Astrocyte (in vitro differentiated cells and primary cell): Measurements from ENCODE around the gene CFAP70. TPM values are rescaled to one million over a fixed set of nuclear protein-coding genes. Genes with fewer than 3 reads are reported as not detected.

ENCODE experiments used
- DNase-seq: peaks from one replicate; pipeline ENCODE4 v3.0.0-alpha.2; 2010; ENCODE audit warnings: low read depth
- FAIRE-seq: peaks from 2 replicates; lab custom pipeline; 2011; peaks lifted over from hg19 to GRCh38; lab: Jason Lieb, UNC
- H2AFZ ChIP-seq: 2 replicates; pipeline ENCODE4 v1.6.0; 2012; ENCODE audit warnings: low read depth, low read length, inconsistent platforms
- H3K27ac ChIP-seq: 2 replicates; pipeline ENCODE4 v1.5.1; 2011; ENCODE audit warnings: low read depth, low read length, inconsistent platforms
- H3K27me3 ChIP-seq: 2 replicates; pipeline ENCODE4 v1.6.0; 2011; ENCODE audit warnings: low read length, inconsistent platforms; ENCODE audit not compliant: insufficient read depth
- H3K36me3 ChIP-seq: 2 replicates; pipeline ENCODE4 v1.5.1; 2011; ENCODE audit warnings: low read length, inconsistent platforms; ENCODE audit not compliant: insufficient read depth
- H3K4me1 ChIP-seq: 2 replicates; pipeline ENCODE4 v1.5.1; 2011; ENCODE audit warnings: low read length, inconsistent platforms; ENCODE audit not compliant: insufficient read depth
- H3K4me2 ChIP-seq: 2 replicates; pipeline ENCODE4 v1.6.0; 2012; ENCODE audit warnings: low read length, inconsistent platforms
- H3K4me3 ChIP-seq: 2 replicates; pipeline ENCODE4 v1.5.1; 2011; ENCODE audit warnings: low read depth, mild to moderate bottlenecking, low read length, inconsistent platforms; ENCODE audit not compliant: insufficient read depth
- H3K79me2 ChIP-seq: 2 replicates; pipeline ENCODE4 v1.6.0; 2012; ENCODE audit warnings: mild to moderate bottlenecking, low read length, inconsistent platforms; ENCODE audit not compliant: insufficient read depth
- H3K9ac ChIP-seq: 2 replicates; pipeline ENCODE4 v1.6.0; 2012; ENCODE audit warnings: mild to moderate bottlenecking, low read length, inconsistent platforms
- H3K9me3 ChIP-seq: 2 replicates; pipeline ENCODE4 v1.5.1; 2012; ENCODE audit warnings: low read depth, mild to moderate bottlenecking, low read length, inconsistent platforms; ENCODE audit not compliant: insufficient read depth
- H4K20me1 ChIP-seq: 2 replicates; pipeline ENCODE4 v1.6.0; 2012; ENCODE audit warnings: low read length, inconsistent platforms; ENCODE audit not compliant: insufficient read depth
- H3K27ac Mint-ChIP-seq: one replicate; pipeline ENCODE4 v1.8.0; 2021; ENCODE audit warnings: mild to moderate bottlenecking, mixed read lengths; ENCODE audit not compliant: unreplicated experiment
- H3K27me3 Mint-ChIP-seq: one replicate; pipeline ENCODE4 v1.8.0; 2021; ENCODE audit warnings: low read depth, mixed read lengths; ENCODE audit not compliant: unreplicated experiment
- H3K36me3 Mint-ChIP-seq: one replicate; pipeline ENCODE4 v1.8.0; 2021; ENCODE audit warnings: low read depth, mixed read lengths; ENCODE audit not compliant: unreplicated experiment
- H3K4me1 Mint-ChIP-seq: one replicate; pipeline ENCODE4 v1.8.0; 2021; ENCODE audit warnings: low read depth, mixed read lengths; ENCODE audit not compliant: unreplicated experiment
- H3K4me3 Mint-ChIP-seq: one replicate; pipeline ENCODE4 v1.8.0; 2021; ENCODE audit warnings: mild to moderate bottlenecking, moderate library complexity, mixed read lengths; ENCODE audit not compliant: unreplicated experiment
- H3K9me3 Mint-ChIP-seq: one replicate; pipeline ENCODE4 v1.8.0; 2021; ENCODE audit warnings: mild to moderate bottlenecking, mixed read lengths; ENCODE audit not compliant: unreplicated experiment
- EZH2 ChIP-seq: IDR thresholded peaks from 2 replicates; pipeline ENCODE4 v1.6.1; 2012; ENCODE audit warnings: mild to moderate bottlenecking, low read length, inconsistent platforms; ENCODE audit not compliant: insufficient read depth
- total RNA-seq: library from RNA; stranded (reverse); gene quantifications from 2 replicates; pipeline ENCODE4 v1.2.1, GENCODE V29; 2021
- TF ChIP-seq, protein P1 (sequence below): IDR thresholded peaks from 2 replicates; pipeline ENCODE4 v1.5.1; 2011; ENCODE audit warnings: low read depth, mild to moderate bottlenecking, inconsistent platforms, low read length, moderate library complexity; ENCODE audit not compliant: insufficient read depth

The CFAP70 gene
- total RNA-seq, 1 donor from 2014 or later = 1.3 TPM

DNA sequence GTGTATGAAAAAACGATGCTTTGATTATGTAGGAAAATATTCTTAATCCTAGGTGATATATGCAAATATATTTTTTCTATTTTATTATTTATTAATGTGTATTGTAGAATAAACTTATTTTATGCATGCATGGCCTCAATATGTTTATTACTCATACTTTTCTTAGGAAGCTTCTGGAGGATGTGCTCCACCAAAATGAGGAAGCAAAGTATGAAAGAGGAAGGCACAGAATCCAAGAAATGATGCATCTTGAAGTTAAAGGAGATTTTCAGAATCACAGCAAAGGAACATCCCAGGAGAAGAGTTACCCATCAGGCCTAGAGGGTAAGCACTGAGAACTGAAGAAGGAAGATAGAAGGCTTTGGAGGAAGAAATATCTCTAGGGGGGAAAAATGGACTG, 71.2 kb downstream of the CFAP70 start:
- Mint-ChIP-seq H3K4me1 (no peaks in the 10 kb centered on the region), H3K27ac (no peak overlapping the region), H3K4me3 (no peak overlapping the region), H3K36me3 (no peaks in the 10 kb centered on the region), H3K9me3 (peaks cover 2% of the 10 kb centered on the region), H3K27me3 (no peaks in the 10 kb centered on the region)
- no peaks in the 10 kb centered on the region for H3K4me1 ChIP-seq
- H3K36me3 ChIP-seq = no peaks in the 10 kb centered on the region
- DNase-seq (no peak), FAIRE-seq (no peak)
- no peak overlapping the region for H3K9ac ChIP-seq
- no peaks in the 10 kb centered on the region for H3K9me3 ChIP-seq
- H2AFZ ChIP-seq = no peak overlapping the region
- no peaks in the 10 kb centered on the region for H3K27me3 ChIP-seq
- TF ChIP-seq, protein P1, sequence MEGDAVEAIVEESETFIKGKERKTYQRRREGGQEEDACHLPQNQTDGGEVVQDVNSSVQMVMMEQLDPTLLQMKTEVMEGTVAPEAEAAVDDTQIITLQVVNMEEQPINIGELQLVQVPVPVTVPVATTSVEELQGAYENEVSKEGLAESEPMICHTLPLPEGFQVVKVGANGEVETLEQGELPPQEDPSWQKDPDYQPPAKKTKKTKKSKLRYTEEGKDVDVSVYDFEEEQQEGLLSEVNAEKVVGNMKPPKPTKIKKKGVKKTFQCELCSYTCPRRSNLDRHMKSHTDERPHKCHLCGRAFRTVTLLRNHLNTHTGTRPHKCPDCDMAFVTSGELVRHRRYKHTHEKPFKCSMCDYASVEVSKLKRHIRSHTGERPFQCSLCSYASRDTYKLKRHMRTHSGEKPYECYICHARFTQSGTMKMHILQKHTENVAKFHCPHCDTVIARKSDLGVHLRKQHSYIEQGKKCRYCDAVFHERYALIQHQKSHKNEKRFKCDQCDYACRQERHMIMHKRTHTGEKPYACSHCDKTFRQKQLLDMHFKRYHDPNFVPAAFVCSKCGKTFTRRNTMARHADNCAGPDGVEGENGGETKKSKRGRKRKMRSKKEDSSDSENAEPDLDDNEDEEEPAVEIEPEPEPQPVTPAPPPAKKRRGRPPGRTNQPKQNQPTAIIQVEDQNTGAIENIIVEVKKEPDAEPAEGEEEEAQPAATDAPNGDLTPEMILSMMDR = no peak
- no peak for TF ChIP-seq EZH2
- no peak overlapping the region for H3K4me3 ChIP-seq
- no peak overlapping the region for H3K27ac ChIP-seq
- no peak overlapping the region for H3K4me2 ChIP-seq
- H3K79me2 ChIP-seq = no peaks in the 10 kb centered on the region
- no peaks in the 10 kb centered on the region for H4K20me1 ChIP-seq

DNA sequence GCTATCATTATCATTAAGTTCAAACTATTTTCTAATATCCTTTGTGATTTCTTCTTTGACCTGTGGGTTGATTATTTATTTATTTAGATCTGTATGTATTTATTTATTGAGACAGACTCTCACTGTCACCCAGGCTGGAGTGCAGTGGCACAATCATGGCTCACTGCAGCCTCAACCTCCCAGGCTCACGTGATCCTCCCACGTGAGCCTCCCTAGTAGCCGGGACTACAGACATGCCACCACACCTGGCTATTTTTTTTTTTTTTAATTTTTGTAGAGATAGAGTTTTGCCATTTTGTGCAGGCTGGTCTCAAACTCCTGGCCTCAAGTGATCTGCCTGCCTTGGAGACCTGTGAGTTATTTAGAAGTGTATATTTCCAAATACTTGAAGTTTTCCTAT, 77.6 kb downstream of the CFAP70 start:
- H3K36me3 Mint-ChIP-seq = peaks cover 4% of the 10 kb centered on the region
- no peak for TF ChIP-seq EZH2
- TF ChIP-seq, protein P1 = no peak

DNA sequence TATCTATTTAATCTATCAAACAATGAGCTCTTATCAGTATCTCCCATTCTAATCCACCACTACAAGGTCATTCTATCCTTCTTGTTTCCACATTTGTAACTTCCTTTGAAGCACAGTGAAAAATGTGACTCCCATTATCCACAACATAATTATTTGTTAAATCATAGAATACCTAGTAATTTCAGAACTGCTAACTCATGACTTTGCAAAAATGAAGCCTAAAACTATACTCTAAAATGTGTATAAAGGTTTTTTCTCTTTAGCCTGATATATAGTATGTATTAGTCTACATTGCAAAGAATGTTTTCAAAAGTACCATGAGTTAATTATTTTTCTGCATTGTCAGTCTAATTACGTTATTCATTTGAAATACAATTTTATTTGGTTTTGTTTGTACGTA, 94.2 kb downstream of the CFAP70 start:
- H3K4me2 ChIP-seq = no peak overlapping the region
- H3K27ac Mint-ChIP-seq = no peak overlapping the region
- no peaks in the 10 kb centered on the region for H3K79me2 ChIP-seq
- FAIRE-seq (no peak), DNase-seq (no peak)
- H3K9me3 Mint-ChIP-seq = peaks cover 2% of the 10 kb centered on the region
- H4K20me1 ChIP-seq = no peaks in the 10 kb centered on the region
- H3K9ac ChIP-seq = no peak overlapping the region
- no peak overlapping the region for H3K27ac ChIP-seq
- no peaks in the 10 kb centered on the region for H3K9me3 ChIP-seq
- no peak overlapping the region for H3K4me3 ChIP-seq
- H3K4me3 Mint-ChIP-seq = no peak overlapping the region
- H3K4me1 Mint-ChIP-seq = peaks cover 14% of the 10 kb centered on the region
- H3K4me1 ChIP-seq = peaks cover 3% of the 10 kb centered on the region
- H3K27me3 Mint-ChIP-seq = peaks cover 3% of the 10 kb centered on the region
- H2AFZ ChIP-seq = no peak overlapping the region
- TF ChIP-seq, protein P1 = no peak
- no peak for TF ChIP-seq EZH2
- no peaks in the 10 kb centered on the region for H3K27me3 ChIP-seq
- H3K36me3 Mint-ChIP-seq = no peaks in the 10 kb centered on the region
- H3K36me3 ChIP-seq = no peaks in the 10 kb centered on the region

More for the DNA sequence above, 77.6 kb downstream of the CFAP70 start:
- Histone ChIP-seq H3K79me2 (no peaks in the 10 kb centered on the region), H3K36me3 (no peaks in the 10 kb centered on the region), H3K9me3 (peaks cover 2% of the 10 kb centered on the region), H3K9ac (no peak overlapping the region), H3K27ac (no peak overlapping the region), H3K4me1 (peaks cover 5% of the 10 kb centered on the region), H3K27me3 (no peaks in the 10 kb centered on the region), H4K20me1 (no peaks in the 10 kb centered on the region), H3K4me2 (no peak overlapping the region), H3K4me3 (no peak overlapping the region), H2AFZ (no peak overlapping the region)
- DNase-seq (no peak), FAIRE-seq (no peak)
- no peak overlapping the region for H3K4me3 Mint-ChIP-seq
- H3K27ac Mint-ChIP-seq = no peak overlapping the region
- no peaks in the 10 kb centered on the region for H3K27me3 Mint-ChIP-seq
- peaks cover 3% of the 10 kb centered on the region for H3K4me1 Mint-ChIP-seq
- H3K9me3 Mint-ChIP-seq = peaks cover 2% of the 10 kb centered on the region
